ENCODE results near the gene SHKBP1. TPM values are rescaled to one million over a fixed set of nuclear protein-coding genes. Genes with fewer than 3 reads are reported as not detected.

The SHKBP1 gene
- total and polyA plus RNA-seq, 9 of the 15 experiments (the other 6 are each of a cell fraction or from before 2014, with no cell fraction given) = 1.2 to 58.1 (median 22.3) TPM

DNA sequence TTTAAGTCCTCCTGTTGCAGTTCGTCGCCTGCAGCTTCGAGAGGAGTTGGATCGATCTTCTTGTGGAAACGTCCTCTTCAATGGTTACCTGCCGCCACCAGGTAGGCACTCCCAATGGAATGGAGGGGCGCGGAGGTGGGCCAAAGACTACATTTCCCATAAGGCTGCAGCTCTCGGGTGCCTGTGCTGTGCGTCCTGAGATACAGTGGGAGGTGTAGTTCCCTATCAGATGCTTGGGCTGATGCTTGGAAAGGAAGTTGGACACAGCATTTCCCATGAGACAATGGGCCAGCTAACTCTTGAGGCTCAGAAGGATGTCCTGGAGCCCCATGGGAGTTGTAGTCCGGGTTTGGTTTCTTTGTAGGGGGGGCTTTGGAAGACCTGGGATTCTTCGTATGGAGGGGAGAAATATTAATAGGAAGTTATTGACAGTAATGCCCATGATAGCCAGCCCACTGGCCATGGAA lies 1.8 kb downstream of the SHKBP1 start (continued):
- TF ChIP-seq, protein P1, sequence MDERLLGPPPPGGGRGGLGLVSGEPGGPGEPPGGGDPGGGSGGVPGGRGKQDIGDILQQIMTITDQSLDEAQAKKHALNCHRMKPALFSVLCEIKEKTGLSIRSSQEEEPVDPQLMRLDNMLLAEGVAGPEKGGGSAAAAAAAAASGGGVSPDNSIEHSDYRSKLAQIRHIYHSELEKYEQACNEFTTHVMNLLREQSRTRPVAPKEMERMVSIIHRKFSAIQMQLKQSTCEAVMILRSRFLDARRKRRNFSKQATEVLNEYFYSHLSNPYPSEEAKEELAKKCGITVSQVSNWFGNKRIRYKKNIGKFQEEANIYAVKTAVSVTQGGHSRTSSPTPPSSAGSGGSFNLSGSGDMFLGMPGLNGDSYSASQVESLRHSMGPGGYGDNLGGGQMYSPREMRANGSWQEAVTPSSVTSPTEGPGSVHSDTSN (CRISPR knock-in tag; IDR thresholded peaks at IDR 0.05; ENCODE audit: low read depth) = no peak
- TF ChIP-seq, protein P1 (tag; conservative IDR thresholded peaks at IDR 0.05; ENCODE audit: low read depth) = 0 out of 2 replicates have a peak, but pooled peaks have one; percentile 6
- TF ChIP-seq ZNF212 (CRISPR knock-in tag; IDR thresholded peaks at IDR 0.05) (no peak), RCOR1 (IDR thresholded peaks at IDR 0.05; ENCODE audit: borderline replicate concordance in 1 of 2, low read depth in 2 of 2, low read length in 2 of 2) (peak in 1 of 2 experiments; percentile 50; a peak in 2 of 4 replicates), ZNF507 (tag; conservative IDR thresholded peaks at IDR 0.05) (no peak), PHB (CRISPR knock-in tag; IDR thresholded peaks at IDR 0.05) (0 out of 2 replicates have a peak, but pooled peaks have one; percentile 30), SMARCA4 (IDR thresholded peaks at IDR 0.05) (no peak), GTF2A2 (tag; IDR thresholded peaks at IDR 0.05) (no peak), SIN3B (IDR thresholded peaks at IDR 0.05; ENCODE audit: low read depth) (no peak), TEAD2 (tag; IDR thresholded peaks at IDR 0.05) (no peak), ZBTB17 (CRISPR knock-in tag; IDR thresholded peaks at IDR 0.05) (no peak), EGR1 (conservative IDR thresholded peaks at IDR 0.05) (no peak), ZNF347 (CRISPR knock-in tag; IDR thresholded peaks at IDR 0.05; ENCODE audit: low read depth) (no peak), ZNF764 (CRISPR knock-in tag; IDR thresholded peaks at IDR 0.05; ENCODE audit: low read depth) (no peak), FOXJ2 (tag; IDR thresholded peaks at IDR 0.05) (peak; percentile 56; the same call in 1 of the 2 replicates), ARID2 (IDR thresholded peaks at IDR 0.05) (no peak), RBM14 (IDR thresholded peaks at IDR 0.05; ENCODE audit: borderline replicate concordance, insufficient read depth, low read depth, low read length) (no peak)
- TF ChIP-seq, protein P2, sequence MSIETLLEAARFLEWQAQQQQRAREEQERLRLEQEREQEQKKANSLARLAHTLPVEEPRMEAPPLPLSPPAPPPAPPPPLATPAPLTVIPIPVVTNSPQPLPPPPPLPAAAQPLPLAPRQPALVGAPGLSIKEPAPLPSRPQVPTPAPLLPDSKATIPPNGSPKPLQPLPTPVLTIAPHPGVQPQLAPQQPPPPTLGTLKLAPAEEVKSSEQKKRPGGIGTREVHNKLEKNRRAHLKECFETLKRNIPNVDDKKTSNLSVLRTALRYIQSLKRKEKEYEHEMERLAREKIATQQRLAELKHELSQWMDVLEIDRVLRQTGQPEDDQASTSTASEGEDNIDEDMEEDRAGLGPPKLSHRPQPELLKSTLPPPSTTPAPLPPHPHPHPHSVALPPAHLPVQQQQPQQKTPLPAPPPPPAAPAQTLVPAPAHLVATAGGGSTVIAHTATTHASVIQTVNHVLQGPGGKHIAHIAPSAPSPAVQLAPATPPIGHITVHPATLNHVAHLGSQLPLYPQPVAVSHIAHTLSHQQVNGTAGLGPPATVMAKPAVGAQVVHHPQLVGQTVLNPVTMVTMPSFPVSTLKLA (conservative IDR thresholded peaks at IDR 0.05) = peak; percentile 18 to 45; a peak in 2 of 4 replicates
- TF ChIP-seq, protein P3, sequence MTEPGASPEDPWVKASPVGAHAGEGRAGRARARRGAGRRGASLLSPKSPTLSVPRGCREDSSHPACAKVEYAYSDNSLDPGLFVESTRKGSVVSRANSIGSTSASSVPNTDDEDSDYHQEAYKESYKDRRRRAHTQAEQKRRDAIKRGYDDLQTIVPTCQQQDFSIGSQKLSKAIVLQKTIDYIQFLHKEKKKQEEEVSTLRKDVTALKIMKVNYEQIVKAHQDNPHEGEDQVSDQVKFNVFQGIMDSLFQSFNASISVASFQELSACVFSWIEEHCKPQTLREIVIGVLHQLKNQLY (CRISPR knock-in tag; conservative IDR thresholded peaks at IDR 0.05) = no peak
- TF ChIP-seq, protein P4, sequence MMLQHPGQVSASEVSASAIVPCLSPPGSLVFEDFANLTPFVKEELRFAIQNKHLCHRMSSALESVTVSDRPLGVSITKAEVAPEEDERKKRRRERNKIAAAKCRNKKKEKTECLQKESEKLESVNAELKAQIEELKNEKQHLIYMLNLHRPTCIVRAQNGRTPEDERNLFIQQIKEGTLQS (IDR thresholded peaks at IDR 0.05) = no peak
- TF ChIP-seq, protein P4 (CRISPR knock-in tag; conservative IDR thresholded peaks at IDR 0.05) = no peak
- TF ChIP-seq, protein P5, sequence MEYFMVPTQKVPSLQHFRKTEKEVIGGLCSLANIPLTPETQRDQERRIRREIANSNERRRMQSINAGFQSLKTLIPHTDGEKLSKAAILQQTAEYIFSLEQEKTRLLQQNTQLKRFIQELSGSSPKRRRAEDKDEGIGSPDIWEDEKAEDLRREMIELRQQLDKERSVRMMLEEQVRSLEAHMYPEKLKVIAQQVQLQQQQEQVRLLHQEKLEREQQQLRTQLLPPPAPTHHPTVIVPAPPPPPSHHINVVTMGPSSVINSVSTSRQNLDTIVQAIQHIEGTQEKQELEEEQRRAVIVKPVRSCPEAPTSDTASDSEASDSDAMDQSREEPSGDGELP (CRISPR knock-in tag; IDR thresholded peaks at IDR 0.05; ENCODE audit: borderline replicate concordance) = peak; percentile 52; the same call in 1 of the 2 replicates

Measured in K562 (cell line).